Epithelial cell of alveolus of lung (primary cell): Measurements from ENCODE around the gene FOXN3. TPM values are rescaled to one million over a fixed set of nuclear protein-coding genes. Genes with fewer than 3 reads are reported as not detected.

Experiments used
- total RNA-seq: library from RNA; depleted of rRNA; stranded (reverse); fragments of >200 nt; gene quantifications from 2 replicates; pipeline ENCODE4 v1.2.1, GENCODE V29; 2015

The FOXN3 gene, protein sequence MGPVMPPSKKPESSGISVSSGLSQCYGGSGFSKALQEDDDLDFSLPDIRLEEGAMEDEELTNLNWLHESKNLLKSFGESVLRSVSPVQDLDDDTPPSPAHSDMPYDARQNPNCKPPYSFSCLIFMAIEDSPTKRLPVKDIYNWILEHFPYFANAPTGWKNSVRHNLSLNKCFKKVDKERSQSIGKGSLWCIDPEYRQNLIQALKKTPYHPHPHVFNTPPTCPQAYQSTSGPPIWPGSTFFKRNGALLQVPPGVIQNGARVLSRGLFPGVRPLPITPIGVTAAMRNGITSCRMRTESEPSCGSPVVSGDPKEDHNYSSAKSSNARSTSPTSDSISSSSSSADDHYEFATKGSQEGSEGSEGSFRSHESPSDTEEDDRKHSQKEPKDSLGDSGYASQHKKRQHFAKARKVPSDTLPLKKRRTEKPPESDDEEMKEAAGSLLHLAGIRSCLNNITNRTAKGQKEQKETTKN
- total RNA-seq: 35.3 and 49.9 TPM in 2 replicates

DNA sequence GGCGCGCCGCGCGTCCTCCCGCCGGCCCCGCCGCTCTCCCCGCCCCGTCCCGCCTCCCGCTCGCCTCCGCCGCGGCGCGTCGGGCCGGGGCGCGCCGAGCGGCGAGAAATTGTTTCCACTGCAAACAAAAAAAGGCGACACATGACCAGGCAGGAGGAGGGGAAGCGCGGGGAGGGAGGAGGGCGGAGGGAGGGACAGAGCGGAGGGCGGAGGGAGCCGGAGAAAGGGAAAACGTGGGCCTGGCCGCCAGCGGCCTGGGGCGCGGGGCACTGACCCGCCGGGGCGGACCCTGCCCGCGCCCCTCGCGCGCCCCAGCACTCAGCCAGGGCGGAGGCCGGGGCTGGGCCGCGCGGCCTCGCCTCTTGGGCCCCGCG lies at the start of gene FOXN3:
FOXN3 (minus strand) TSS at position 143 of the 374 bp plus-strand sequence. CDS start 4,757 bp downstream, outside the sequence.

